ENCODE data around the gene PACRG.

DNA sequence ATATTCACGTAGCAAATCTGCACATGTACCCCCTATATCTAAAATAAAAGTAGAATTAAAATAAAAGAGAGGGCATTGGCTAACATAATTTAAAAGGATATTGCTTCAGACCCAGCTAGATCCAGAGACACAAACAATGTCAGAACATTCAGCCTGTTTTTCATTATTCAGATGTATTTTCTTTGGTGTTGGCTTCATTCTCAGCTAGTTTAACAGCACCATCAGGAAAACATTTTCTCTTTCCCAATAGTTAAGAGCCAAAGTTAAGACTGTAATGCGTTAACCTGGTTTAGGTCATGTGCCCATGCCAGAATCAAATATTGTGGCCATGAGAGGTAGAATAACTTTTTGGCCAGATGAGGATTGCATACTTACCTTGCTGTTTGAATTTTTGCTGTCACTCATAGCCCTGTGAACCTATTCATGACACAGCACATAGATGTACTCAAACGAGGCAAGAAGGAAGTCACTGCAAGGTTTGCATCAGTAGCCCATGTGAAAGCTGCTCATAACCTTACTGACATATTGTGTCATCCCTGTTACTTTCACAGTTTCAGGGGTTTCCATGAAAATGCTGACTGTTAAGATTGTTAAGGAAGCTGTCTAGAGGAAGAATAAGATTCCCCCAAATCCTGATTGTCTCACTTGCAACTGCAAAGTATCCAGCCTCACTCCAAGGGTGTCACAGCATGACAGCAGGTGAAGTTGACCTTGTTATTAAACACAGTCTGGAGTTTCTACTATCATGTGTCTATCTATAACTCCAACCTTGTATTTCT is 233.1 kb downstream of the PACRG start:
- TF ChIP-seq, protein P1, sequence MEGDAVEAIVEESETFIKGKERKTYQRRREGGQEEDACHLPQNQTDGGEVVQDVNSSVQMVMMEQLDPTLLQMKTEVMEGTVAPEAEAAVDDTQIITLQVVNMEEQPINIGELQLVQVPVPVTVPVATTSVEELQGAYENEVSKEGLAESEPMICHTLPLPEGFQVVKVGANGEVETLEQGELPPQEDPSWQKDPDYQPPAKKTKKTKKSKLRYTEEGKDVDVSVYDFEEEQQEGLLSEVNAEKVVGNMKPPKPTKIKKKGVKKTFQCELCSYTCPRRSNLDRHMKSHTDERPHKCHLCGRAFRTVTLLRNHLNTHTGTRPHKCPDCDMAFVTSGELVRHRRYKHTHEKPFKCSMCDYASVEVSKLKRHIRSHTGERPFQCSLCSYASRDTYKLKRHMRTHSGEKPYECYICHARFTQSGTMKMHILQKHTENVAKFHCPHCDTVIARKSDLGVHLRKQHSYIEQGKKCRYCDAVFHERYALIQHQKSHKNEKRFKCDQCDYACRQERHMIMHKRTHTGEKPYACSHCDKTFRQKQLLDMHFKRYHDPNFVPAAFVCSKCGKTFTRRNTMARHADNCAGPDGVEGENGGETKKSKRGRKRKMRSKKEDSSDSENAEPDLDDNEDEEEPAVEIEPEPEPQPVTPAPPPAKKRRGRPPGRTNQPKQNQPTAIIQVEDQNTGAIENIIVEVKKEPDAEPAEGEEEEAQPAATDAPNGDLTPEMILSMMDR (IDR thresholded peaks at IDR 0.05) = no peak
- TF ChIP-seq, protein P2, sequence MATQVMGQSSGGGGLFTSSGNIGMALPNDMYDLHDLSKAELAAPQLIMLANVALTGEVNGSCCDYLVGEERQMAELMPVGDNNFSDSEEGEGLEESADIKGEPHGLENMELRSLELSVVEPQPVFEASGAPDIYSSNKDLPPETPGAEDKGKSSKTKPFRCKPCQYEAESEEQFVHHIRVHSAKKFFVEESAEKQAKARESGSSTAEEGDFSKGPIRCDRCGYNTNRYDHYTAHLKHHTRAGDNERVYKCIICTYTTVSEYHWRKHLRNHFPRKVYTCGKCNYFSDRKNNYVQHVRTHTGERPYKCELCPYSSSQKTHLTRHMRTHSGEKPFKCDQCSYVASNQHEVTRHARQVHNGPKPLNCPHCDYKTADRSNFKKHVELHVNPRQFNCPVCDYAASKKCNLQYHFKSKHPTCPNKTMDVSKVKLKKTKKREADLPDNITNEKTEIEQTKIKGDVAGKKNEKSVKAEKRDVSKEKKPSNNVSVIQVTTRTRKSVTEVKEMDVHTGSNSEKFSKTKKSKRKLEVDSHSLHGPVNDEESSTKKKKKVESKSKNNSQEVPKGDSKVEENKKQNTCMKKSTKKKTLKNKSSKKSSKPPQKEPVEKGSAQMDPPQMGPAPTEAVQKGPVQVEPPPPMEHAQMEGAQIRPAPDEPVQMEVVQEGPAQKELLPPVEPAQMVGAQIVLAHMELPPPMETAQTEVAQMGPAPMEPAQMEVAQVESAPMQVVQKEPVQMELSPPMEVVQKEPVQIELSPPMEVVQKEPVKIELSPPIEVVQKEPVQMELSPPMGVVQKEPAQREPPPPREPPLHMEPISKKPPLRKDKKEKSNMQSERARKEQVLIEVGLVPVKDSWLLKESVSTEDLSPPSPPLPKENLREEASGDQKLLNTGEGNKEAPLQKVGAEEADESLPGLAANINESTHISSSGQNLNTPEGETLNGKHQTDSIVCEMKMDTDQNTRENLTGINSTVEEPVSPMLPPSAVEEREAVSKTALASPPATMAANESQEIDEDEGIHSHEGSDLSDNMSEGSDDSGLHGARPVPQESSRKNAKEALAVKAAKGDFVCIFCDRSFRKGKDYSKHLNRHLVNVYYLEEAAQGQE (IDR thresholded peaks at IDR 0.05; ENCODE audit: insufficient read depth in 1 of 2, low read depth in 2 of 2, low read length in 1 of 2) = no peak
- TF ChIP-seq SIN3A (IDR thresholded peaks at IDR 0.05; ENCODE audit: borderline replicate concordance, insufficient read depth, low read depth, low read length) = no peak
- no peak for TF ChIP-seq POLR2AphosphoS5 (IDR thresholded peaks at IDR 0.05; ENCODE audit: low read depth, low read length)
- TF ChIP-seq TCF7L2 (IDR thresholded peaks at IDR 0.05; ENCODE audit: low read depth, low read length) = no peak
